CD4-positive, alpha-beta T cell treated with Interleukin-10 for 1 hour (primary cell): Measurements from ENCODE around the gene OR56A3.
"Not testable (repeated sequence)": the region's sequence is repeated elsewhere in the genome, so short reads cannot be mapped to it uniquely, and the experiment has no call there.

Experiments
- DNase-seq: peaks from one replicate; pipeline ENCODE4 v3.0.0-alpha.2; 2020

The OR56A3 gene, protein sequence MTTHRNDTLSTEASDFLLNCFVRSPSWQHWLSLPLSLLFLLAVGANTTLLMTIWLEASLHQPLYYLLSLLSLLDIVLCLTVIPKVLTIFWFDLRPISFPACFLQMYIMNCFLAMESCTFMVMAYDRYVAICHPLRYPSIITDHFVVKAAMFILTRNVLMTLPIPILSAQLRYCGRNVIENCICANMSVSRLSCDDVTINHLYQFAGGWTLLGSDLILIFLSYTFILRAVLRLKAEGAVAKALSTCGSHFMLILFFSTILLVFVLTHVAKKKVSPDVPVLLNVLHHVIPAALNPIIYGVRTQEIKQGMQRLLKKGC

DNA sequence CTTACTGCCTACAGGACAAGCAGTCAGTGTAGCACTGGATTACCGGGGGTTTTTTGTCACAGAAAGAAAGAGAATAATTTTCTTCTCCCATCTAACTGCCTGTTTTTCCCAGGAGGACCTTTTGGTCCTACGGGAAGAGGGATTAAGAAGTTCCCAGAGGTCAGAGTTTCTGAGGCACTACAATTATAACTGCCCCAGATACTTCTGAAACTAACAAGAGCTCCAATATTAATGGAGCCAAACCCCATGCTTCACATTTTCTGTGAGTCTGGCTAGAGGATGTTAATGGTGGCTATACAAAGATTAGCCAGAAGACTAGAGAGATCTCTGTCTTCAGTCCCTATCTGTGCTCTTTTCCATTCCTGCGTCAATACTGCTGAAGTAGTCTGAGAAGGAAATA, at the start of gene OR56A3:
Gene OR56A3 (plus strand): TSS at position 301 of the 400 bp plus-strand sequence. CDS start 5,096 bp downstream, outside the sequence.
- no peak for DNase-seq

DNA sequence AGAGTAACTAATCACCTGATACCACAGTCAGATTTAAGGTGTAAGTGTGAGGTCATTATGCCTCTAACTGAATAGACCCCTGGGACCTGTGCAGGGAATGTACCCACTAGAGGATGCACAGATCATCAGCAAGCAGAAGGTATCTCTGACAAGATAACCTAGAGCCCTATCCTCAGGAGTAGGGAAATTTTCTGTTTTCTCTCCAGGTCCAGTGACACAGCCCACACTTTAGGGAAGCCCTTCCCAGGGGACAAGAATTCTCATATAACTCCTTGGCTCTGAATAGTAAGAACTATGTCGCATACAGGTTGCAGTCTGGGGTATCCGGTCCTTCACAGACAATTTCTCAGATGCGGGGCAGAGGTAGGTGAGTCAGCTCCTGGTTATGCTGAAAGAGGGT, 49.1 kb upstream of the OR56A3 start, which contains the start of gene OR52E5:
Gene OR52E5 (plus strand): TSS at position 301 of the 400 bp plus-strand sequence. CDS start 7,569 bp downstream, outside the sequence.
- no peak for DNase-seq

DNA sequence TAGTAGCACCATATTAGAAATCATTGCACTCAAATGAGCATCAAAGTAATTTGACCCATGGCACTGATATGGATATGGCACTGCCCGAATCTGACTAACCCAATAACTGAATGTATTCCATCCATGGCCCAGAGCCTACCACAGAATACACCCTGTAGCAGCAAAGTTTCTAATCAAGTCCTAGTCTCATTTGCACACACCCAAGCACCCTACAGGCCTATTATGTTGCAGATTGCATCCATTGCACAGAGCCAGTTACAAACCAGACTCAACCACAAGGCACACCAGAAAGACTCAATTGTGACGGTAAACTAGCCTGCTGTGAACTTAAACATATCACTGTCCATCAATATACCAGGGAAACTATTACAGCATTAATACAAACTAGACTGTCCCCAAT, 42.5 kb upstream of the OR56A3 start:
- no peak for DNase-seq

DNA sequence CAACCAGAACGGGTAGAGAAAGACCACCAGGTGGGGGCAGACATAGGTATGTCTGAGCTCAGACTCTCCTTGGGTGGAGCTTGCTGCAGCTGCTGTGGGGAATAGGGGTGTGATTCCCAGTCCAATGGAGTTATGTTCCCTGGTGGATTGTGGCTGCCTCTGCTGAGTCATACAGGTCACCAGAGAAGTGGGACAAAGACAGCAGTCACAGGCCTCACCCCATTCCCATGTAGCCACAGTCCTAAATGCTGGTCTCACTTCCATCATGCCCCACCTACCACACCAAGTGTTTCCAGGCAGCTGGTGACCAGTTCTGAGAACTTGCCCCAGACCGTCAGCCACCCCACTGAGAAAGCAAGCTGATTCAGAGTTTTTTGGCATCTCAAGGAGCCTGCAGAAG, 31.5 kb upstream of the OR56A3 start:
- DNase-seq = no peak

DNA sequence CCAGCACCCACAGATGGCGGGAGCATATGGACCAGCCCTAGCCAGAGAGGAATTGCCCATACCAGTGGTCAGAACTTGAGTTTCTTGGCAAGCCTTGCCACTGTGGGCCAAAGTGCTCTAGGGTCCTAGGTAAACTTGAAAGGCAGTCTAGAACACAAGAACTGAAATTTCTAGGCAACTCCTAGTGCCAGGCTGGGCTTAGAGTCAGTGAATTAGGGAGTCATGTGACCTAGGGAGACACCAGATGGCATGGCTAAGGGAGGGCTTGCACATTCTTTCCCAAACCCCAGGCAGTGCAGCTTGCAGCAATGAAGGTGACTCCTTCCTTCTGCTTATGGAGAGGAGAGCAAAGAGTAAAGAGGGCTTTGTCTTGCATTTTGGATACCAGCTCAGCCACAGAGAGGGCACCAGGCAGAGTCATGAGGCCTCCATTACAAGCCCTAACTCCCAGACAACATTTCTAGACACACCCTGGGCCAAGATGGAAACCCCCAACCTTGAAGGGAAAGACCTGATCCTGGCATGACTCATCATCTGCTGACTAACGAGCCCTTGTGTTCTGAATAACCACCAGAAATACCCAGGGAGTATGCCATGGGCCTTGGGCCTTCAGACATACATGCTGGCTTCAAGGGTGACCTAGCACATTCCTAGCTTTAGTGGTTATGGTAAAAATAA, 19.2 kb upstream of the OR56A3 start:
- DNase-seq = no peak

DNA sequence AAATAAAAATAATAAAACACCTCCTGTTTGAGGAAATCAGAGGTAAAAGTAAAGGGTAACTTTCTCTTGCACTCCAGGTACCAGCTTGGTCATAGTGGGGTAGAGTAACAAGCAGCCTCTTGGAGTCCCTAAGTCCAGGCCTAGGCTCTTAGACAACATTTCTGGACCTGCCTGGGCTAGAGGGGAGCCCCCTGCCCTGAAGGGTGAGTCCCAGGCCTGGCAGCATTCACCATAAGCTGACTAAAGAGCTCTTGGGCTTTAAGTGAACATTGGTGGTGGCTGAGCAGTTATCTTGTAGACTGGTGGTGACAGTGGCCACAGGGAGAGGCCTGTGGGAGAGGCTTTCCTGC, 18.6 kb upstream of the OR56A3 start:
- no peak for DNase-seq

DNA sequence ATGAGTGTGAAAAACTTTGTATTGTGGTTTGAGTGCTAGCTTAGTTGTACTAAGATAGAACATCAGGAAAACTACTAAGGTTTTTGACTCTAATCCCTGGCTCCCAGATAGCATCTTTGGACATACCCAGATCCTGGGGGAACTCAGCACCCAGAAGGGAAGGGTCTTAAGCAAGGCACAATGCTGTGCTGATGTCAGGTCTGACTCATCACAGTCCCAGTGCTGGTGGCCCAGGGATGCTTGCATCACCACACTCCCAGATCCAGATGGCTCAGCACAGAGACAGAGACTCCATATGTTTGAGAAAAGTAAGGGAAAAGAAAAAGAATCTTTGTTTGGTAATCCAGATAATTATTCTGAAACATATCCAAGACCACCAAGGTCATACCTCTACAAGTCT, 18.3 kb upstream of the OR56A3 start:
- DNase-seq = no peak

DNA sequence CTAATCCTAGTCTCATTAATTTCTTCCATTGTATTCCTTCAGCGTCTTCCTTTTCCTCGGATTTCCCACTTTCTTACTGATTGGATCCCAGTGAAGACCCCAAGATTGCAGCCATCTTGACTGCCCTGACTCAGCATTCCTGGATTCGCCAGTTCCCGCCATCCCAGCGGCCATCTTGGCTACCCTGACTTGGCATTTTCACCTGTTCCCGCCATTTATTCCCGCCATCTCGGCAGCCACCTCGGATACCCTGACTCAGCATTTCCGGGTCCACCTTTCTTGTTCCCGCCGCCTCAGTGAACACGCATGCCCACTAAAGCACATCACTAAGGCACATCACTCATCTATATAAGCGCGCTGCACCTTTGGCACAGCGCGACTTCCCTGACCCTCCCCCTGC, 13.8 kb upstream of the OR56A3 start:
- DNase-seq = no peak

DNA sequence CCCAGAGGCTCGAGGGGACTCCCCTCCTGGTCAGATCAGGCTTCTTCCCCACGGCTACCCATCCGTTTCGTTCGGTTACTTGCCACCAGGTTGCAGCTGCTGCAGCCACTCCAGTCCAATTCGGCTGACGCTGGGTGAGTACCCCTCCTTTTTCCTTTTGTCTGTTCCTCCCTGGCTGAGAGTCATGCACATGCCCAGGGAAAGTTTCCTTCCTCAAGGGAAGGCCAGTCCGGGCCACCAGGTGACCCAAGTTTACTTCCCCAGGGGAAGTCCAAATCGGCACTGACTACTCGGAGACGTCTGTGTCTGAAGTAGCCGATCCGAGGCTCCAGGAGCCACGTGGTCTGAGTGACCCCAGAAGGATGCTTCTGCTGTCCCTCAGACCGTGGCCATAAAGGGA, 13.2 kb upstream of the OR56A3 start:
- no peak for DNase-seq

DNA sequence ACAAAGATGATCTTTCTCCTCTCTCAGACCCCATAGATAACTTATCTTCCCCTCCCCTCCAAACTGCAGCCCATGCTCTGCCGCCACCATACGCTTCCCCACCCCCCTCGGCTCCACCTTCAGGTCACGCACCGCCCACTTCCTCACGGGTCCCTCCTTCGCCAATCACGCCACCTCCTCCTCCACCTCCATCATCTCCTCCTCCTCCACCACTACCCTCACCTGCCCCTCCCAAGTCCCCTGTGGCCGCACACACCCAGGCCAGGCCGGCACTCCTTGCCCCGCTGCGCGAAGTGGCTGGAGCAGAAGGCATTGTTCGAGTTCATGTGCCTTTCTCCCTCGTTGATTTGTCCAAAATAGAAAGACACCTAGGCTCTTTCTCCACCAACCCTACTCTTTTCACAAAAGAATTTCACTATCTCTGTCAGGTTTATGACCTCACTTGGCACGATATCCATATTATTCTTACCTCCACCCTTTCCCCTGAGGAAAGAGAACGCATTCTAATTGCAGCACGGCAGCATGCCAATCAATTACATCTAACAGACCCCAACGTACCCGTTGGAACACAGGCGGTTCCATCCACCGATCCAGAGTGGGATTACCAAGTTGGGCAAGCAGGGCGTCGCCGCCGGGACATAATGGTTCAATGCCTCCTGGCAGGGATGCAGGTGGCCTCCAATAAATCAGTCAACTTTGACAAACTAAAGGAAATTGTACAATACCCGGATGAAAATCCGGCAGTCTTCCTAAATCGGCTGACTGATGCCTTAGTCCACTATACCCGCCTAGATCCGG, 12.3 kb upstream of the OR56A3 start:
- DNase-seq = no peak

DNA sequence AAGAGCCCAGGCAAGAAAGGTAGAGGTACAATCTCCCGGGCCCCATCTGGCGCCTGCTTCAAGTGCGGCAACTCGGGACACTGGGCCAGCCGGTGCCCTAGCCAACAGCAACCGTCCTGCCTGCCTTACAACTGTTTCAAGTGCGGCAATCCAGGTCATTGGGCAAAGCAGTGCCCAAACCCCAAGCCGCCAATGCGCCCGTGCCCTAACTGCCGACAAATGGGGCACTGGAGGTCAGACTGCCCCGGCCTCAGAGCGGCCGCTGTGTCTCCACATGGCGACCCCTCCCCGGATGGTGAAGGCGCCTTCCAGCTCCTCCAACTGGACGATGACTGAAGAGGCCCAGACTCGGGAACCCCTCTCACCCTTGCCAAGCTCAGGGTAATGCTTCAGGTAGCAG, 11.4 kb upstream of the OR56A3 start:
- DNase-seq = no peak

DNA sequence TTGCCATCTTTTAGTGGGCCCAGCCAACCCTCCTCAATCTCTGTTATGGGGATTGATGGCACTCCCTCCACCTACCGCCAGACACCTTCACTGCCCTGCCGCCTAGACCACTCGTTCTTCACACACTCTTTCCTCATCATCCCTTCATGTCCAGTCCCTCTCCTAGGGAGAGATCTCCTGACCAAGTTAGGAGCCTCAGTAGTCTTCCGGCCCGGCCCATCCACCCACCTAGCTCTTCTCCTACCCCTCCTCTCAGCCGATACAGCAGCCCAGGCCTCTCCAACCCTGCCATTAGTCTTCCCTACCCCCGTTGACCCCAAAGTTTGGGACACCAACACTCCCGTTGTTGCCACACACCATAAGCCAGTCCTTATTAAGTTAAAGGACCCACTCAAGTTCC, 11.0 kb upstream of the OR56A3 start:
- no peak for DNase-seq

DNA sequence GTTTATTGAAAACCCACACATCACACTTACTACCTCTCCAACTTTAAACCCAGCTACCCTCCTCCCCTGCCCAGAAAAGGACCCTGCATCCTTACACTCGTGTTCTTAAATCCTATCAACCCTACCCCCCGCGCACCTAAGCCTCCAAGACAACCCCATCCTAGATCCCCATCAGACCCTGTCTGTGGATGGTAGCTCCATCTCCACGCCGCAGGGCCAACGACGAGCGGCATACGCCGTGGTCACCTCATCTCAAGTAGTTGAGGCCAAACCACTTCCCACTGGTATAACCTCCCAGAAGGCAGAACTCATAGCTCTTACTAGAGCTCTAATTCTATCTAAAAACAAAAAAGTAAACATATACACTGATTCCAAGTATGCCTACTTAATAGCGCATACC, 9.4 kb upstream of the OR56A3 start:
- no peak for DNase-seq

DNA sequence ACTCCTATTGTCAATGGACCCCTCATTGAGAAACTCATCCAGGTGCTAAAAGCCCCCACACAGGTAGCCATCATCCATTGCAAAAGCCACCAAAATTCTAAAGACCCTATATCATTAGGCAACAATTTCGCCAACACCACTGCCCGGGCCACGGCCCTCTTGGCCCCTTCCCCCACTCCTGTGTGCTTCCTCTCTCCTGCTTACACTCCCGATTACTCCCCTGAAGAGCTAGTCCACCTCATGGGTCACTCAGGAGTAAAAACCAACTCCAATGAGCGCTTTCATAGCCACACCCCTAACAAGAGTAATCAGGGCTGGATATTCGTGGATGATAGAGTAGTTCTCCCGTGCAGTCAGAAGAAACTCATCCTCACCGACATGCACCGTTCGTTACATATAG, 8.9 kb upstream of the OR56A3 start:
- no peak for DNase-seq

DNA sequence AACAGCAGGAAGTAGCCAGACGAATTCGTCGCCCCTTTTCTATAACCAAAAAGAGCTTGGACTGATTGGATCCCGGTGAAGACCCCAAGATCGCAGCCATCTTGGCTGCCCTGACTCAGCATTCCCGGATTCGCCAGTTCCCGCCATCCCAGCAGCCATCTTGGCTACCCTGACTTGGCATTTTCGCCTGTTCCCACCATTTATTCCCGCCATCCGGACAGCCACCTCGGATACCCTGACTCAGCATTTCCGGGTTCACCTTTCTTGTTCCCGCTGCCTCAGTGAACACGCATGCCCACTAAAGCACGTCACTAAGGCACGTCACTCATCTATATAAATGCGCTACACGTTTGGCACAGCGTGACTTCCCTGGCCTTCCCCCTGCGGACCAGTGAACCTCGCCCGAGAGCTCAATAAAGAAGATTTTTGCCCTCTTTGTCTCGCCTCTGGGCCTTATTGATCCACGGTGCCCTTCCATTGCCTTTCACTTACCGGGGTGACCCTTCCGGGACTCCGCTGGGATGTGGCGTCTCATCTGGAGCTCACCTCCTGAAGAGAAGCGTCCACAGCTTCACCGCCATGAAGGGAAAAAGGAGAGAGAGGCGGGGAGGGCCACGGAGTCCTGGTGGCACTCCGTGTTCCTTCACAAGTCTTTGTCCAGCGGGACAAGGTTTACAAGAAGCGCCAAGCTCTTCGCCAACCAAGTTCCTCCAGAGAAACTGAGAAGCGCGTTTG, 4.0 kb upstream of the OR56A3 start:
- DNase-seq = no peak

DNA sequence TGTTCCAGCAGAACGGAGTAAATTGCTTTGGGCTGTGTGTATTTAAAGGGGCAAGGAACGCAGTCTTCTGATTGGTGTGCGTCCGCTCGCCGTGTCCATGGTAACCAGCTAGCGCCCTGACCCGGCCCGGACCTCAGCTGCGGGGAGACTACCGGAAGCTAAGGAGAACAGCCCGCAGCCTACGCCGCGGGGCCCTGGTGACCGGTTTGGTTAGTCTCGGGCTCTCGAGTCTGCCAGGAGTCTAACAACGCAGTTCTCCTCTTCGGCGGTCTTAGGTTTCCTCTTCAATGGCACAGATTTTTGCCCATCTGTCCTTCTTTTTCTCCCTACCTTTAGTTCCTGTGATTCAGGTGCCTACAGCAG, 3.5 kb upstream of the OR56A3 start:
- DNase-seq = no peak

DNA sequence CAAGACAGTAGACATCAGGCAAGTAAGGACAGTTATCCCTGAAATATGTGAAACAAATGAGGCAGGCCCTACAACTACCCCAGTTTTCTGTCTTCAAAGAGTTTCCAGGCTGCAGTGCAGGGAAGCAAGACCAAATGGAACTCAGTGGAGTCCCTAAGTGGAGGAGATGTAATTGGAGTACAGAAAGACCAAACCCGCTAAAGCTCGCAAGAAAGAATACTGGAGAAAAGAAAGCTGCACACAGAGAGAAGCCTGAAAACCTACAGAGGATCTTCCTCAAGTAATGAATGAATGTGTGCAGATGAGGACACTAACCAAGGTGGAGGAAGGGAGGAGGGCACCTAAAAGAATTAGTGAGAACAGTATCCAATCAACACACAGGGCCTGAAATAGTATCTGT, 1.3 kb upstream of the OR56A3 start:
- no peak for DNase-seq

DNA sequence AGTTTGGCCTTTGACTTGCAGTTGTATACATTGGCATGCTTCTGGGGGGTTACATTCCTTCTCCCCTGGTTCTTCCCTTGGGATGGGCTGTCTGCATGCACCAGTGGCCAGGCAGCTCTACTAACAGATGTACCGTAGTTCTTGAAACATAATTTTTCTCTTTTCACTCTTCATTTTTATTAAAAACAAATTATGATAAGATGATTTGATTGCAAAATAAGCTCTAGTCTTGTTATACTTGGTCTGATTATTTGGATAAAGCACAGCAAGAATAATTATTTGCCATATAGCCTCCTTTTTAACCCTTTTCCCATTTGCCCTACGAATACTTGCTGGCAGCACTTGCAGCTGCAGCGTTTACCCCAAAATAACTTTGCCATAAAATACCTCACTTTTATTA, 13.5 kb downstream of the OR56A3 start:
- DNase-seq = no peak

DNA sequence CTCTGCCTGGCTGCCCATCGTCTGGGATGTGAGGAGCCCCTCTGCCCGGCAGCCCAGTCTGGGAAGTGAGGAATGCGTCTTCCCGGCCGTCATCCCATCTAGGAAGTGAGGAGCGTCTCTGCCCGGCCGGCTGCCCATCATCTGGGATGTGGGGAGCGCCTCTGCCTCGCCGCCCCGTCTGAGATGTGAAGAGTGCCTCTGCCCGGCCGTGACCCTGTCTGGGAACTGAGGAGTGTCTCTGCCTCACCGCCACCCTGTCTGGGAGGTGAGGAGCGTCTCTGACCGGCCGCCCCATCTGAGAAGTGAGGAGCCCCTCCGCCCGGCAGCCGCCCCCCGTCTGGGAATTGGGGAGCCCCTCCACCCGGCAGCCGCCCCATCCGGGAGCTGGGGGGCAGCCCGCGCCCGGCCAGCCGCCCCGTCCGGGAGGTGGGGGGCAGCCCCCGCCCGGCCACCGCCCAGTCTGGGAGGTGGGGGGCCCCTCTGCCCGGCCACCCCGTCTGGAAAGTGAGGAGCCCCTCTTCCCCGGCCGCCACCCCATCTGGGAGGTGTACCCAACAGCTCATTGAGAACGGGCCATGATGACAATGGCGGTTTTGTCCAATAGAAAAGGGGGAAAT, 18.8 kb downstream of the OR56A3 start:
- not testable (repeated sequence) for DNase-seq

DNA sequence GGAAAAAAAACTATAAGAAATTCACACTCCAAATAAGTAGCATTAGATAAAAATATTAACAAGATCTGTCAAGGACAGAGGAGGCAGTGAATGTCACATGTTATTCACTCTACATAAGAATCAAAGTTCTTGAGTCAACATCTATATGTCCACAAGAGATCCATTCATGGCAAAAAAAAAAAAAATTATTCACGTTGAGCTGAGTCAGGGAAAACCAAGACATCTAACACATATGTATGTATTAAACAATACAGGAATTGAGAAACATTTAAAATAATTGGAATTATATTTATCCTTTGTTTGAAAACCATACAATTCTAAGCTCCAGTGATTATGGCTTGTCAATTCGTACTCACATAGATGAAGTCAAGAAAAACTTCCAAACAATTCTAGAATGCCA, 24.9 kb downstream of the OR56A3 start:
- DNase-seq = no peak

DNA sequence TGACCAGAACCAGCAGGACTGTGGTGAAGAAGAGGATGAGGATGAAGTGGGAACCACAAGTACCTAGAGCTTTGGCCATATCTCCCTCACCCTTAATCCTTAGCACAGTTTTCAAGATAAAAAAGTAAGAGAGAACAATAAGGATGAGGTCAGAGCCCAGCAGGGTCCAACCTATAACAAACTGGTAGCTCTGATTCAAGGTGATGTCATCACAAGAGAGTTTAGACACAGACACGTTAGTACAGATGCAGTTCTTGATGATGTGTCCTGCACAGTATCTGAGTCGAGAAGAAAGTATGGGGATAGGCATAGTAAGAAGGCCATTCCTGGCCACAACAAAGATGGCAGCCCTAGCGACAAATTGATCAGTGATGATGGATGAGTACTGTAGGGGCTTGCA, 25.7 kb downstream of the OR56A3 start:
- no peak for DNase-seq

DNA sequence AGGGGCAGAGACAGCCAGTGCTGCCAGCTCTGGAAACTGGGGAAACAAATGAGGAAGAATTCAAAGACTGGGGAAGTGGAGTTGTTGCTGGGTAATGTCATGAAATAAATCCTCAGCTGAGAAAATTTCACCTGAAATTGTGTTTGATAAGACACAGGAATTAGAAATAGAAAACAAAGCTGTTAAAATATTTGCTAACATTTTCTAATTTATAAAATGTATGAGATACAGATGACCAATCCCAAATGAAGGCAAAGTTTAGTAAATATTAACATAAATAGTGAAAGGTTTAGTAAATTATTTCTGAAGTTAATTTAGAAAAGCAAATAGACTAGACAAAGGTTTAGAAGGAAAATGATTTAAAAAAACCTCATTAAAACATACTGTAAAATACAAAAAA, 26.3 kb downstream of the OR56A3 start, which contains the start of gene OR56A5:
Gene OR56A5 (minus strand): TSS at position 101 of the 400 bp plus-strand sequence. CDS start 0 bp downstream, at position 101.
- DNase-seq = no peak

DNA sequence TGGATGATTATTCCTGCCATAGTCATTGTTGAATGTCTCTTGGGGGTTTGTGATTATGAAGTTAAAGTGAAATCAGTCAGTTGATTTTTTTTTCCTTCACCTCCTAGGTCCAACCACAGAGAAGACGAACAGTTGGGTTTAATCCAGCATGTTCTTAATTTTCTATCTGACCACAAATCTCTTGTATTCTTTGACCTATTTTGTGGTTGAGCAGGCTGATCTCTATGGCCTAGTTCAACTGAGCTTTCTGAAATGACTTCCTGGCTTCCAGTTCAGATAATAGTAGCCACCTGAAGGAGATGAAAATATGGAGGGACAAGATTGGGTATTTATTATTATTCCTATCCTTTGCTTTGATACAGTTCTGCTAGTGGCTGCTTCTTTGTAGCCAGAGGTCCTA, 31.5 kb downstream of the OR56A3 start:
- DNase-seq = peak; percentile 2
